GM12872 (cell line): ENCODE results near the gene HENMT1.

ENCODE experiments used
- CTCF ChIP-seq: IDR thresholded peaks from 3 replicates; pipeline ENCODE4 v1.5.1; 2011; ENCODE audit warnings: low read depth, mild to moderate bottlenecking, low read length, moderate library complexity; ENCODE audit not compliant: insufficient read depth

The HENMT1 gene

GRCh38 chr1:108646265-108646647 lies 14.6 kb downstream of the HENMT1 start:
- no peak for TF ChIP-seq CTCF

DNA sequence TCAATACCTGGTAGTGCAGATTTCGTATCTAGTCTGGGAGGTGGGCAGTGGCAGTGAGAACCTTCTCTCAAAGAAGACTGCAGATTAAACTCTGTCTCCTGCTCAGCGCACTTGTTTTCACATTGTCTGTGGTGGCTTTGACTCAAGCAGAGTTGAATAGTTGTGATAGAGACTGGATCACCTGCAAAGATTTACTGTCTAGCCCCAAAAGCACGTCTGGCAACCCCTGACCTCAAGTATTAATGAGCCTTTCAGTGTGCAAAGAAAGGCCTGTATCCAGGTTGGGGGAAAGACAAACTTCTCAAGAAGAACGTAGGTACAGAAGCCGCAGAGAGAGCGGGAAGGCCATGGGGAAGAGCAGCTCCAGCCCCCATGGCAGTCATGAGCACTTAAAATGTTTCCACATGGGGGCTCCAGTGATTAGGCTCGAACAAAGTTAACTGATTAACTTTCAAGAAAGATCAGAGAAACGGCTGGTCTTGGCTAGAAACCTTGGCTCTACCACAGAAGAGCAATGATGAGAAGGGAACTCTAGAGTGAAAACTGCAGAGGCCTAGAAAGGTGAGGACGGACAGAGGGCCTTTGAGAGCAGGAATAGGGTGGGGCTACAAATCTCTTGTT lies 15.2 kb downstream of the HENMT1 start:
- no peak for TF ChIP-seq CTCF

- no peak for TF ChIP-seq CTCF
Observed at GRCh38 chr1:108644984-108645383, 15.9 kb downstream of the HENMT1 start.

DNA sequence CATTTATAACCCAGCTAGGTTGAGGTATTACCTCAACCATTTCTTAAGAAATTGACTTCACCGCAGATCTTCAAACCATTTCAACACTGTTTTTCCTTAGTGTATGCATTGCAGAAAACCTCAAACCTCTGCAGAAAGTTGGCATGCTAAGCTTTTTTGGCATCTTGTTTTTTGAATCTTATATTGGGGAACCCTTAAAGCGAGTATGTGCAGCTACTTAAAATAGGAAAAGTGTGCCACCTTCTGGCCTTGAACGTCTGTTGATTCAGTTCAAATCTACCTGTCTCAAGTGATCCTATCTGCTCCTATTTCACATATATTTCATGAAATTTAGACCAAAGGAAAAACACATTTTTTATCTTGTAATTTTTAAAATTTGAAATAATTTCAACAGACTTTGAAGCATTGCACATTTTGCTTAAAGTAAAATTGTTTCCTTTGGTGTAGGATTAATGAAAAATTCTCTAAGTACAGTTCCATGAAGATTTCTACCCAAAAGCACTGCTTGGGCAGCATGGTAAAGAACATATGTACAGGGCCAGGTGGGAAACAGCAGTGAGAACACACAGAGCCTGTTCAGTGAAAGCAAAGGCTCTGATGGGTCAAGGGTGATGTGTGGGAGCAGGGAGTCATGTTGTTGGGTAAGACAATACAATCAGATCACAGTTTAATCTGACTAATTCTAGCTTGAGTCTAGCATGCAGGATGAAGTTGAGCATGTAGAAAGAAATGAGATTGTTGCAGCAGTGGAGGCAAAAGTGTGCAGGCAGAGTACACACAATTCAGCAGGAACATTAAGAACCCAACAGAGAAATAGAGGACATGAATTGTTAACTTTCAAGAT lies 17.2 kb downstream of the HENMT1 start:
- peak; percentile 46; the same call in 2 of the 3 replicates for TF ChIP-seq CTCF

DNA sequence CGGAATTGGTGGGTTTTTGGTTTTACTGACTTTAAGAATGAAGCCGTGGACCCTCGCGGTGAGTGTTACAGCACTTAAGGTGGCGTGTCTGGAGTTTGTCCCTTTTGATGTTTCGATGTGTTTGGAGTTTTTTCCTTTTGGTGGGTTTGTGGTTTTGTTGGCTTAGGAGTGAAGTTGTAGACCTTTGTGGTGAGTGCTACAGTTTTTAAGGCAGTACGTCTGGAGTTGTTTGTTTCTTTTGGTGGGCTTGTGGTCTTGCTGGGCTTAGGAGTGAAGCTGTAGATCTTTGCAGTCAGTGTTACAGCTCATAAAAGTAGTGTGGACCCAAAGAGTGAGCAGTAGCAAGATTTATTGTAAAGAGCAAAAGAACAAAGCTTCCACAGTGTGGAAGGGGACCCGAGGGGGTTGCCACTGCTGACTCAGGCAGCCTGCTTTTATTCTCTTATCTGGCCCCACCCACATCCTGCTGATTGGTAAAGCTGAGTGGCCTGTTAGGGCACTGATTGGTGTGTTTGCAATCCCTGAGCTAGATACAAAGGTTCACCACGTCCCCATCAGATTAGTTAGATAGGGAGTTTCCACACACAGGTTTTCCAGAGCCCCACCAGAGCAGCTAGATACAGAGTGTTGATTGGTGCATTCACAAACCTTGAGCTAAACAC lies 20.9 kb downstream of the HENMT1 start:
- TF ChIP-seq CTCF = no peak

- no peak for TF ChIP-seq CTCF
Observed at GRCh38 chr1:108636876-108637275, 24.0 kb downstream of the HENMT1 start.

DNA sequence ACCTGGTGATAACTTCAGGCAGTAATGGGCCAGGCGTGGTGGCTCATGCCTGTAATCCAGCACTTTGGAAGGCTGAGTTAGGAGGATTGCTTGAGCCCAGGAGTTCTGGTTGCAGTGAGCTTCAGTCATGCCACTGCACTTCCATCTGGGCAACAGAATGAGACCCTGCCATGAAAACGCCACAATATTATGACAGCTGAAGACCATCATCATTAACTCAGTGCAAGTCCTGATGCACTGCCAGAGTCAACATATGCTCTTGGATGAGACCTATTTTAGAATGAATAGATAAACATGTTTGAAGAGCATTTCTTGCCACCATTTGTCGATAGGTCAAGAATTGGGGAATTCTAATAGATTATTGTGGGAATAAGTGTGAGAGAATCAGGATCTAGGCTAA lies 26.4 kb downstream of the HENMT1 start:
- TF ChIP-seq CTCF = no peak
